GM12878 (cell line): Measurements from ENCODE around the gene PHC2. TPM values are rescaled to one million over a fixed set of nuclear protein-coding genes. Genes with fewer than 3 reads are reported as not detected.

Source experiments
- ATAC-seq: fragments of 200-7000 bp; cut with Tn5 transposase; 3 replicates; pipeline ENCODE4 v1.9.1; 2020; ENCODE audit warnings: mild to moderate bottlenecking, moderate library complexity
- BruUV-seq: library from RNA; stranded (reverse); fragments of 400-500 nt; replicated peaks from 2 replicates; lab custom pipeline; 2021; lab: Mats Ljungman, UMichigan
- CTCF ChIA-PET: fragments of 300-600 bp; sonication (Branson Sonifier 250); formaldehyde crosslinking; extraction: SDS; loops from one replicate; lab custom pipeline; 2021; ENCODE audit warnings: inconsistent platforms; lab: Yijun Ruan, JAX
- POLR2A ChIA-PET: fragments of 350-600 bp; formaldehyde crosslinking; extraction: SDS; loops from one replicate; lab custom pipeline; 2021; ENCODE audit warnings: inconsistent platforms; lab: Charles Lee
- RAD21 ChIA-PET: fragments of 300-600 bp; sonication (Branson Sonifier 250); formaldehyde crosslinking; loops from one replicate; lab custom pipeline; 2023; ENCODE audit warnings: antibody characterized with exemption; ENCODE audit not compliant: unreplicated experiment; lab: Charles Lee
- SMC1A ChIA-PET: fragments of 300-600 bp; sonication (Branson Sonifier 250); formaldehyde crosslinking; loops from one replicate; lab custom pipeline; 2023; ENCODE audit not compliant: unreplicated experiment, uncharacterized antibody; lab: Charles Lee
- DNase-seq: peaks from one replicate; pipeline ENCODE4 v3.0.0-alpha.2; 2011; ENCODE audit warnings: low read depth, low spot score
- FAIRE-seq: peaks from 3 replicates; lab custom pipeline; 2011; peaks lifted over from hg19 to GRCh38; lab: Jason Lieb, UNC
- H2AFZ ChIP-seq: 2 replicates; pipeline ENCODE4 v1.6.0; 2011; ENCODE audit warnings: low read depth, low read length, control low read depth; ENCODE audit not compliant: control insufficient read depth
- H3K27ac ChIP-seq: 2 replicates; pipeline ENCODE4 v1.5.1; 2011; ENCODE audit warnings: control low read depth; ENCODE audit not compliant: control insufficient read depth, insufficient read depth
- H3K27me3 ChIP-seq, 2 experiments: replicated peaks in 1 of 2; 2 replicates each; pipeline versions ENCODE4 v1.6.0 to v1.6.1; 2011; ENCODE audit warnings: low read length in 1 of 2; ENCODE audit not compliant: control insufficient read depth in 2 of 2, insufficient read depth in 2 of 2
- H3K36me3 ChIP-seq, 2 experiments: 2 replicates each; pipeline ENCODE4 v1.5.1; 2011; ENCODE audit warnings: low read length in 1 of 2; ENCODE audit not compliant: control insufficient read depth in 2 of 2, insufficient read depth in 2 of 2
- H3K4me1 ChIP-seq: 2 replicates; pipeline ENCODE4 v1.6.1; 2011; ENCODE audit warnings: mild to moderate bottlenecking, low read length, moderate library complexity, mixed read lengths; ENCODE audit not compliant: control insufficient read depth, insufficient read depth
- H3K4me2 ChIP-seq: 2 replicates; pipeline ENCODE4 v1.6.0; 2011; ENCODE audit warnings: control low read depth; ENCODE audit not compliant: control insufficient read depth, insufficient read depth
- H3K4me3 ChIP-seq: fragments of 200-600 bp; sonication (generic); 2 replicates; pipeline ENCODE4 v1.5.1; 2016
- H3K79me2 ChIP-seq: 2 replicates; pipeline ENCODE4 v1.6.0; 2011; ENCODE audit warnings: low read length; ENCODE audit not compliant: control insufficient read depth, insufficient read depth
- H3K9ac ChIP-seq: 2 replicates; pipeline ENCODE4 v1.8.0; 2011; ENCODE audit warnings: low read length, control low read depth, mixed read lengths; ENCODE audit not compliant: control insufficient read depth, insufficient read depth
- H3K9me3 ChIP-seq: replicated peaks from 3 replicates; pipeline ENCODE4 v1.5.1; 2011; ENCODE audit warnings: mild to moderate bottlenecking, low read length; ENCODE audit not compliant: control insufficient read depth, insufficient read depth
- H4K20me1 ChIP-seq: 2 replicates; pipeline ENCODE4 v1.6.0; 2011; ENCODE audit not compliant: control insufficient read depth, insufficient read depth
- BHLHE40 ChIP-seq, 2 experiments: fragments of 450-650 bp in 1 of 2; IDR thresholded peaks; 2 replicates each; pipeline ENCODE4 v1.6.1; 2011 to 2017; ENCODE audit warnings: low read depth in 2 of 2, borderline replicate concordance in 1 of 2, improper control_type of control experiment in 1 of 2, low read length in 1 of 2, mild to moderate bottlenecking in 1 of 2
- CTCF ChIP-seq, 3 experiments: IDR thresholded peaks in 2 of 3; conservative IDR thresholded peaks in 1 of 3; 2 replicates each; pipeline ENCODE4 v1.5.1; 2011; ENCODE audit warnings: low read depth in 3 of 3, low read length in 3 of 3, mild to moderate bottlenecking in 3 of 3, control low read depth in 2 of 3, moderate library complexity in 2 of 3, inconsistent platforms in 1 of 3, mixed read lengths in 1 of 3; ENCODE audit not compliant: control insufficient read depth in 2 of 3, insufficient read depth in 1 of 3; ENCODE audit errors: extremely low read depth in 1 of 3
- FOS ChIP-seq: IDR thresholded peaks from 3 replicates; pipeline ENCODE4 v1.6.1; 2011; ENCODE audit warnings: borderline replicate concordance; ENCODE audit not compliant: insufficient read length; ENCODE audit errors: extremely low read depth
- FOXK2 ChIP-seq: fragments of 450-650 bp; IDR thresholded peaks from 2 replicates; pipeline ENCODE4 v1.6.1; 2017; ENCODE audit warnings: mild to moderate bottlenecking, moderate library complexity
- GATAD2B ChIP-seq: fragments of 450-650 bp; conservative IDR thresholded peaks from 2 replicates; pipeline ENCODE4 v1.6.1; 2017; ENCODE audit warnings: low read depth, mild to moderate bottlenecking, moderate library complexity
- HDGF ChIP-seq: fragments of 450-650 bp; IDR thresholded peaks from 2 replicates; pipeline ENCODE4 v1.6.1; 2016; ENCODE audit warnings: antibody characterized with exemption
- IRF4 ChIP-seq: IDR thresholded peaks from 2 replicates; pipeline ENCODE4 v1.6.1; 2011; ENCODE audit warnings: low read depth, low read length
- MYB ChIP-seq: fragments of 150-350 bp; IDR thresholded peaks from 2 replicates; pipeline ENCODE4 v1.6.1; 2014; ENCODE audit warnings: mild to moderate bottlenecking, low read depth, low read length, borderline replicate concordance
- NFYB ChIP-seq: IDR thresholded peaks from 2 replicates; pipeline ENCODE4 v1.6.1; 2011; ENCODE audit warnings: low read depth, mild to moderate bottlenecking, low read length, improper control_type of control experiment, moderate library complexity; ENCODE audit not compliant: insufficient read depth
- RFX5 ChIP-seq: IDR thresholded peaks from 2 replicates; pipeline ENCODE4 v1.6.1; 2011; ENCODE audit warnings: low read depth, low read length, improper control_type of control experiment
- SREBF1 ChIP-seq: IDR thresholded peaks from 2 replicates; pipeline ENCODE4 v1.6.1; 2012; ENCODE audit warnings: mild to moderate bottlenecking, low read length
- ZBTB33 ChIP-seq: fragments of 450-650 bp; IDR thresholded peaks from 2 replicates; pipeline ENCODE4 v1.6.1; 2017; ENCODE audit warnings: mild to moderate bottlenecking
- ZNF622 ChIP-seq: fragments of 450-650 bp; IDR thresholded peaks from 2 replicates; pipeline ENCODE4 v1.6.1; 2017; ENCODE audit warnings: mild to moderate bottlenecking, inconsistent platforms
- ZSCAN29 ChIP-seq: fragments of 450-650 bp; IDR thresholded peaks from 2 replicates; pipeline ENCODE4 v1.6.1; 2017; ENCODE audit warnings: mild to moderate bottlenecking, moderate library complexity
- WGBS: methylation state at CpG from one replicate; pipeline ENCODE4 v1.1.6; 2016; ENCODE audit warnings: low lambda C conversion rate; ENCODE audit not compliant: insufficient replicate concordance, insufficient coverage; ENCODE audit errors: missing lambda C conversion rate; 5-methylcytosine and 5-hydroxymethylcytosine counted together
- in situ Hi-C: fragments of 300-500 bp; cut with MboI; formaldehyde crosslinking; loops from 9 replicates; pipeline ENCODE4 v1.14.3; 2018; ENCODE audit warnings: mixed read lengths
- intact Hi-C: fragments of 100-400 bp; cut with micrococcal nuclease; formaldehyde crosslinking; loops from one replicate; pipeline ENCODE4 v1.14.2; 2022; ENCODE audit not compliant: unreplicated experiment
- polyA plus RNA-seq, 11 experiments: library from polyadenylated mRNA; depleted of rRNA in 4 of 11; unstranded in 6 of 11; stranded (reverse) in 5 of 11; fragments of >200 nt; fragmentation: Nextera tagmentation in 4 of 11; fragmentation: Illumina TruSeq in 1 of 11; extraction: Ambion mirVana in 4 of 11; extraction: Trizol in 1 of 11; gene quantifications; 1 replicate in 1 of 11; 2 replicates in 10 of 11; pipeline versions ENCODE4 v1.2.1 to v1.2.3, GENCODE V29; 2011 to 2016; ENCODE audit warnings: inconsistent platforms in 2 of 11, missing spikeins in 2 of 11, low read depth in 1 of 11
- total RNA-seq, 4 experiments: library from RNA; depleted of rRNA in 3 of 4; stranded (reverse); fragments of >200 nt in 3 of 4; fragmentation: Illumina TruSeq in 1 of 4; extraction: Trizol in 1 of 4; gene quantifications; 2 replicates each; pipeline versions ENCODE4 v1.2.1 to v1.2.3, GENCODE V29; 2013 to 2021

The PHC2 gene
- total and polyA plus RNA-seq, 10 of the 15 experiments (the other 5 are each of a cell fraction or from before 2014, with no cell fraction given), result 2.0 to 35.9 (median 16.4) TPM

- H3K4me1 ChIP-seq, result peaks cover 6% of the 10 kb centered on the region
- no peaks in the 10 kb centered on the region for H3K27me3 ChIP-seq
- no peak overlapping the region for H3K4me3 ChIP-seq
- no peaks in the 10 kb centered on the region for H4K20me1 ChIP-seq
- ChIA-PET CTCF (interaction anchor here (1.0 to 1.3 kb wide), 4 partner anchors 8 to 101 kb away, joined by 3 to 4 read pairs (median 4); no protein-coding TSS in a partner anchor), POLR2A (no interaction called here)
- no peak overlapping the region for H3K9ac ChIP-seq
- WGBS, result 78% methylated on average over 16 of the region's 16 CpGs
- no peaks in the 10 kb centered on the region for H3K36me3 ChIP-seq
- ATAC-seq (no peak), FAIRE-seq (no peak), DNase-seq (no peak)
- intact Hi-C loops, result no loop called here
- H2AFZ ChIP-seq, result no peak overlapping the region
- H3K9me3 ChIP-seq, result no peaks in the 10 kb centered on the region
- H3K79me2 ChIP-seq, result peaks cover 6% of the 10 kb centered on the region
- no TSS peak for BruUV-seq
- no peak overlapping the region for H3K4me2 ChIP-seq
- TF ChIP-seq IRF4, result no peak
- TF ChIP-seq SREBF1, result no peak
- TF ChIP-seq RFX5, result no peak
- TF ChIP-seq FOS, result no peak
- TF ChIP-seq MYB, result no peak
- TF ChIP-seq, all 136 proteins: peak for 0
- ChIA-PET SMC1A (interaction anchor here (1.2 to 1.4 kb wide), 2 partner anchors 12 to 117 kb away, joined by 3 read pairs; no protein-coding TSS in a partner anchor), RAD21 (interaction anchor here (1.4 kb wide), 1 partner anchor 227 kb away, joined by 3 read pairs; no protein-coding TSS in a partner anchor)
- in situ Hi-C loops, result no loop called here
- H3K27ac ChIP-seq, result no peak overlapping the region
Observed at GRCh38 chr1:33354707-33355316, 76.1 kb downstream of the PHC2 start.

GRCh38 chr1:33353531-33353930 is 77.4 kb downstream of the PHC2 start:
- POLR2A ChIA-PET, result no interaction called here
- H3K36me3 ChIP-seq, result no peaks in the 10 kb centered on the region
- H3K79me2 ChIP-seq, result peaks cover 16% of the 10 kb centered on the region
- no peak overlapping the region for H3K27ac ChIP-seq
- H3K27me3 ChIP-seq, result no peaks in the 10 kb centered on the region
- no peak for DNase-seq
- in situ Hi-C loops, result no loop called here
- FAIRE-seq, result no peak
- CTCF ChIA-PET, result interaction anchor here (1.0 kb wide), 1 partner anchor 102 kb away, joined by 3 read pairs; no protein-coding TSS in a partner anchor
- no peak overlapping the region for H3K4me2 ChIP-seq
- intact Hi-C loops, result no loop called here
- no peak for ATAC-seq
- no peaks in the 10 kb centered on the region for H4K20me1 ChIP-seq
- no peak overlapping the region for H3K9ac ChIP-seq
- H3K9me3 ChIP-seq, result no peaks in the 10 kb centered on the region
- WGBS, result 88% methylated on average over 5 of the region's 5 CpGs
- RAD21 ChIA-PET, result interaction anchor here (1.4 kb wide), 1 partner anchor 226 kb away, joined by 3 read pairs; no protein-coding TSS in a partner anchor
- peaks cover 6% of the 10 kb centered on the region for H3K4me1 ChIP-seq
- no peak overlapping the region for H2AFZ ChIP-seq
- no peak overlapping the region for H3K4me3 ChIP-seq
- BruUV-seq, result no TSS peak
- SMC1A ChIA-PET, result no interaction called here
- TF ChIP-seq HDGF (no peak), FOS (no peak), ZSCAN29 (no peak), ZNF622 (no peak), NFYB (no peak), ZBTB33 (no peak), GATAD2B (no peak), BHLHE40 (IDR thresholded peaks at IDR 0.05; ENCODE audit: borderline replicate concordance in 1 of 2, low read depth in 2 of 2, low read length in 1 of 2) (no peak), FOXK2 (no peak), CTCF (IDR thresholded peaks at IDR 0.05 in 2 of 3, conservative IDR thresholded peaks at IDR 0.05 in 1 of 3; ENCODE audit: control insufficient read depth in 2 of 3, extremely low read depth in 1 of 3, insufficient read depth in 1 of 3, low read depth in 3 of 3, low read length in 3 of 3) (no peak)
